ENCODE results near the gene AKR1A1.

The AKR1A1 gene

DNA sequence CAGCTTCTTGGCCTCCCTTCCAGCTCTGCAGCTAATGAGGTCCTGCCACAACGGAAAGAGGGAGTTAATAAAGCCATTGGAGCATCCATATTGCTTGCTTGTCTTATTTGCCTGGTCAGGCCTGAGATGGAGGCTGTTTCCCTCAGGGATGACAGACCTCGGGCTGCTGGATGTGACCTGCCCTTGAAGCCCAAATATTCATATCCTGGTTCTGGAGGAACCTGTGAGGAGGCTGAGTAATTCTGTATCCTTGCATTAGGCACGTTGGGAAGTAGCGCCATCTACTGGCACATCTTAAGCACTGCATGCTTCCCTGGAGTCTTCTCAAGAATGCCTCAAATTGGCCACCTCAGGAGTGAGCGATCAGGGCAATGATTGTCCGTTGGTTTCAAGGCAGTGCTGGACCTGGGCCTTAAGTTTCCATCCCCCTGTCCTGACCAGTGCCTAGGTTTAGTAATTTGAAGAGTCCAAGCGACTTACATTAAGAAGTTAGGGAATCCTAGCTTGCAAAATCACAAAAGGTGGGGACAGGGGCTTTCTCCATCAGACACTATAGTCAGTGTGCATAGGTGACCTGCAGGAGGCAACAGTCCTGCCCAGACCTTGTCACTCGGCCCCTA is 19.4 kb downstream of the AKR1A1 start:
- no peak overlapping the region for H2AFZ ChIP-seq (ENCODE audit: low read depth, low read length)
- no peak overlapping the region for H3K18ac ChIP-seq (ENCODE audit: low read depth in 1 of 2, low read length in 2 of 2)
- H2BK12ac ChIP-seq (ENCODE audit: low read length in 2 of 2) = no peak overlapping the region
- no peak overlapping the region for H2BK5ac ChIP-seq (ENCODE audit: low read depth, low read length, poor library complexity, severe bottlenecking)
- H3K9me3 ChIP-seq (ENCODE audit: control insufficient read depth, low read length) = no peaks in the 10 kb centered on the region
- no peak overlapping the region for H3K4ac ChIP-seq (ENCODE audit: low read depth in 1 of 2, low read length in 2 of 2)
- no peaks in the 10 kb centered on the region for H3K27me3 ChIP-seq (ENCODE audit: control insufficient read depth in 1 of 2, insufficient read depth in 1 of 2, low read length in 2 of 2)
- H2AK5ac ChIP-seq (ENCODE audit: low read length, severe bottlenecking) = no peak overlapping the region
- H3K27ac ChIP-seq (ENCODE audit: low read length, poor library complexity, severe bottlenecking) = no peak overlapping the region
- H3K79me1 ChIP-seq (replicated peaks; ENCODE audit: low read length, poor library complexity, severe bottlenecking) = peaks cover 19% of the 10 kb centered on the region
- no peak overlapping the region for H4K91ac ChIP-seq (ENCODE audit: low read length)
- H3K36me3 ChIP-seq (ENCODE audit: control insufficient read depth in 1 of 2, insufficient read depth in 2 of 2, low read depth in 1 of 2, low read length in 2 of 2) = peaks cover 48 to 50% of the 10 kb centered on the region in 2 experiments
- H3K9ac ChIP-seq (ENCODE audit: low read length) = no peak overlapping the region
- H2BK15ac ChIP-seq (ENCODE audit: low read depth, poor library complexity, severe bottlenecking) = no peak overlapping the region
- H3K4me3 ChIP-seq (ENCODE audit: insufficient read depth in 1 of 2, low read depth in 1 of 2, low read length in 2 of 2) = no peak overlapping the region
- H4K8ac ChIP-seq (ENCODE audit: low read length) = no peak overlapping the region
- no peak overlapping the region for H3K14ac ChIP-seq (ENCODE audit: low read length in 2 of 2)
- no peak overlapping the region for H3K4me2 ChIP-seq (ENCODE audit: low read length, poor library complexity, severe bottlenecking)
- H3K4me1 ChIP-seq (ENCODE audit: control insufficient read depth, insufficient read depth, low read depth, low read length) = no peaks in the 10 kb centered on the region
- WGBS = 30% methylated on average over 7 of the region's 8 CpGs
- H2BK120ac ChIP-seq (ENCODE audit: low read depth, low read length) = no peak overlapping the region
- peak; percentile 74 for DNase-seq
- no peak overlapping the region for H3K23ac ChIP-seq (ENCODE audit: low read length in 2 of 2)

DNA sequence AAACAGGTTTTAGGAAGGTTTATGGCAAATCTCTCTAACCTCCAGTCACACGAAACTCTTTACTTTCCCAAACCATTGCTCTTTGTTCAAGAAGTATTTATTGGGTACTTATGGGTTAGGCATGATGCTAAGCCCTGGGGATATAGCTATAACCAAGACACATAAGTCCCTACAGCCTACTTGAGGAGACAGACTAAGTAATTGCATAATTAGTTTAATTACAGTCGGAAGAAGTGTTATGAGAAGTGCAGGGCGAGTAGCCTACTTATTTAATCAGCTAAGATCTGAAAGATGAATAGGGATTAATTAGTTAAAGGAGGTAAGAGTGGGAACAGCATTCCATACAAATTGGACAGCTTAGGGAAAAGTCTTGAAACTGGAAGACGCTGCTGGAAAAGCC is 20.0 kb downstream of the AKR1A1 start:
- Histone ChIP-seq H2BK120ac (ENCODE audit: low read depth, low read length) (no peak overlapping the region), H3K9ac (ENCODE audit: low read length) (no peak overlapping the region), H3K36me3 (ENCODE audit: control insufficient read depth in 1 of 2, insufficient read depth in 2 of 2, low read depth in 1 of 2, low read length in 2 of 2) (peaks cover 48 to 50% of the 10 kb centered on the region in 2 experiments), H3K4ac (ENCODE audit: low read depth in 1 of 2, low read length in 2 of 2) (no peak overlapping the region), H3K4me2 (ENCODE audit: low read length, poor library complexity, severe bottlenecking) (no peak overlapping the region), H4K8ac (ENCODE audit: low read length) (no peak overlapping the region), H4K91ac (ENCODE audit: low read length) (no peak overlapping the region), H3K9me3 (ENCODE audit: control insufficient read depth, low read length) (no peaks in the 10 kb centered on the region), H2BK5ac (ENCODE audit: low read depth, low read length, poor library complexity, severe bottlenecking) (no peak overlapping the region), H2AFZ (ENCODE audit: low read depth, low read length) (no peak overlapping the region), H2BK12ac (ENCODE audit: low read length in 2 of 2) (no peak overlapping the region), H3K4me3 (ENCODE audit: insufficient read depth in 1 of 2, low read depth in 1 of 2, low read length in 2 of 2) (no peak overlapping the region), H3K18ac (ENCODE audit: low read depth in 1 of 2, low read length in 2 of 2) (no peak overlapping the region), H2BK15ac (ENCODE audit: low read depth, poor library complexity, severe bottlenecking) (no peak overlapping the region), H3K27ac (ENCODE audit: low read length, poor library complexity, severe bottlenecking) (no peak overlapping the region), H3K4me1 (ENCODE audit: control insufficient read depth, insufficient read depth, low read depth, low read length) (no peaks in the 10 kb centered on the region), H3K23ac (ENCODE audit: low read length in 2 of 2) (no peak overlapping the region), H2AK5ac (ENCODE audit: low read length, severe bottlenecking) (no peak overlapping the region), H3K27me3 (ENCODE audit: control insufficient read depth in 1 of 2, insufficient read depth in 1 of 2, low read length in 2 of 2) (no peaks in the 10 kb centered on the region), H3K14ac (ENCODE audit: low read length in 2 of 2) (no peak overlapping the region), H3K79me1 (replicated peaks; ENCODE audit: low read length, poor library complexity, severe bottlenecking) (peaks cover 19% of the 10 kb centered on the region)
- 89% methylated on average over 3 of the region's 4 CpGs for WGBS
- DNase-seq = no peak

DNA sequence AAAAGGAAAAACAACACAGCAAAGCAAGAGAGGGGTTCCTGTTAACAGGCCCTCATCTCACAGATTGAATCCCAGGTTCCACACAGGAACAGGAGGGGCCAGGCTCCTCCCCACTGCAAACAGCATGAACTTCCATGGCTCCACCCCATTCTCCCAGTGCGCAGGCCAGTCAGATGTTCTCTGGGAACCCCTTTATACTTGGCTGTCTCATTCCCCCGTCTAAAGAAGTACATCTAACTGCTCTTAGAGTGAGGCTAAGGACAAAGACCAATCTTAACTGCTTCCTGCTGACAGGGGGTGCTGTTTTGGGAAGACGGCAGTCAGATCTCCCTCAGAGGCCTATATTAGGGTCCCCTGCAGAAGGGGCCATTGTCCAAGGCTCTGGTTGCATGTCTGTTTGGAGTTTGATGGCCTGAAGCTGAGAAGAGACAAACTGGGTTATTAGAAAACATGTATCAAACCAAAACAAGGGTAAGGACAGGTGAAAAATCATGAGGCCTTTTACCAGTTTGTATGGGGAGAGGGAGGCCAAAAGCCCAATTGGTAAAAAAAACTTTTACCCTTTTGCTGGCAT is 22.7 kb downstream of the AKR1A1 start:
- no peak overlapping the region for H2BK5ac ChIP-seq (ENCODE audit: low read depth, low read length, poor library complexity, severe bottlenecking)
- H3K27me3 ChIP-seq (ENCODE audit: control insufficient read depth in 1 of 2, insufficient read depth in 1 of 2, low read length in 2 of 2) = no peaks in the 10 kb centered on the region
- no peak overlapping the region for H2BK120ac ChIP-seq (ENCODE audit: low read depth, low read length)
- H3K23ac ChIP-seq (ENCODE audit: low read length in 2 of 2) = no peak overlapping the region
- H3K4me3 ChIP-seq (ENCODE audit: insufficient read depth in 1 of 2, low read depth in 1 of 2, low read length in 2 of 2) = no peak overlapping the region
- H3K9ac ChIP-seq (ENCODE audit: low read length) = no peak overlapping the region
- no peak overlapping the region for H2AK5ac ChIP-seq (ENCODE audit: low read length, severe bottlenecking)
- DNase-seq = no peak
- peaks cover 26% of the 10 kb centered on the region in 2 experiments for H3K36me3 ChIP-seq (ENCODE audit: control insufficient read depth in 1 of 2, insufficient read depth in 2 of 2, low read depth in 1 of 2, low read length in 2 of 2)
- no peaks in the 10 kb centered on the region for H3K4me1 ChIP-seq (ENCODE audit: control insufficient read depth, insufficient read depth, low read depth, low read length)
- H3K27ac ChIP-seq (ENCODE audit: low read length, poor library complexity, severe bottlenecking) = no peak overlapping the region
- no peak overlapping the region for H3K18ac ChIP-seq (ENCODE audit: low read depth in 1 of 2, low read length in 2 of 2)
- no peak overlapping the region for H4K8ac ChIP-seq (ENCODE audit: low read length)
- H3K14ac ChIP-seq (ENCODE audit: low read length in 2 of 2) = no peak overlapping the region
- H3K4ac ChIP-seq (ENCODE audit: low read depth in 1 of 2, low read length in 2 of 2) = no peak overlapping the region
- H4K91ac ChIP-seq (ENCODE audit: low read length) = no peak overlapping the region
- 71% methylated on average over 2 of the region's 3 CpGs for WGBS
- H2AFZ ChIP-seq (ENCODE audit: low read depth, low read length) = no peak overlapping the region
- no peaks in the 10 kb centered on the region for H3K9me3 ChIP-seq (ENCODE audit: control insufficient read depth, low read length)
- no peak overlapping the region for H2BK15ac ChIP-seq (ENCODE audit: low read depth, poor library complexity, severe bottlenecking)
- peaks cover 3% of the 10 kb centered on the region for H3K79me1 ChIP-seq (replicated peaks; ENCODE audit: low read length, poor library complexity, severe bottlenecking)
- H3K4me2 ChIP-seq (ENCODE audit: low read length, poor library complexity, severe bottlenecking) = no peak overlapping the region
- no peak overlapping the region for H2BK12ac ChIP-seq (ENCODE audit: low read length in 2 of 2)

DNA sequence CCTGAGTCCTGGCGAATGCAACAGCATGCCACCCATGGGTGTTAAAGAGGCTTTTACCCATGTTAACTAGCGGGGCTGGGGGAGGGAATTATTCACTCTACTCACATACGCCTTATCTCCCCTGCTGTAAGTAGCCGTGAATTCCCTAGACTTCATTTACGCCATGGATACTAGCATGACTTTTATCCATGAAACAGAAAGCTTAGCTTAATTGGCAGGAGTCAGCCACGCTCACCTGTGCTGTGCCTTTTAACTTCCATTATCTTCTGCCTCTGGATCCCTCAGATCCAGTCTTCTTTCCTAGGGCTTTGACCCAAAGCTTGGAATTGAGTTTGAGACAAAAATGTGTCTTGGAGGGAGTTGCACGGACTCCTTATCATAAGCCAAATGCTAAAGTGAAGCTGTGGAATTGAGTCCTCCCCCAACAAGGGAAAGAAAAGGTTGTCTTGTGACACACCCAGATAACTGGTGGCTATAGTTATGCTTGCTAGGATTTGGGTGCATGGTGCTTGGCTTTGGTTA is 23.5 kb downstream of the AKR1A1 start:
- H3K79me1 ChIP-seq (replicated peaks; ENCODE audit: low read length, poor library complexity, severe bottlenecking) = peaks cover 3% of the 10 kb centered on the region
- WGBS = 97% methylated on average over 6 of the region's 7 CpGs

More for the DNA sequence above, 23.5 kb downstream of the AKR1A1 start:
- Histone ChIP-seq H3K9me3 (ENCODE audit: control insufficient read depth, low read length) (no peaks in the 10 kb centered on the region), H2BK12ac (ENCODE audit: low read length in 2 of 2) (no peak overlapping the region), H3K18ac (ENCODE audit: low read depth in 1 of 2, low read length in 2 of 2) (no peak overlapping the region), H2BK15ac (ENCODE audit: low read depth, poor library complexity, severe bottlenecking) (no peak overlapping the region), H3K27me3 (ENCODE audit: control insufficient read depth in 1 of 2, insufficient read depth in 1 of 2, low read length in 2 of 2) (no peaks in the 10 kb centered on the region), H3K4me3 (ENCODE audit: insufficient read depth in 1 of 2, low read depth in 1 of 2, low read length in 2 of 2) (no peak overlapping the region), H2AFZ (ENCODE audit: low read depth, low read length) (no peak overlapping the region), H2BK5ac (ENCODE audit: low read depth, low read length, poor library complexity, severe bottlenecking) (no peak overlapping the region), H3K36me3 (ENCODE audit: control insufficient read depth in 1 of 2, insufficient read depth in 2 of 2, low read depth in 1 of 2, low read length in 2 of 2) (peaks cover 17 to 18% of the 10 kb centered on the region in 2 experiments), H2AK5ac (ENCODE audit: low read length, severe bottlenecking) (no peak overlapping the region), H3K4me2 (ENCODE audit: low read length, poor library complexity, severe bottlenecking) (no peak overlapping the region), H4K8ac (ENCODE audit: low read length) (no peak overlapping the region), H2BK120ac (ENCODE audit: low read depth, low read length) (no peak overlapping the region), H4K91ac (ENCODE audit: low read length) (no peak overlapping the region), H3K23ac (ENCODE audit: low read length in 2 of 2) (no peak overlapping the region), H3K4me1 (ENCODE audit: control insufficient read depth, insufficient read depth, low read depth, low read length) (no peaks in the 10 kb centered on the region), H3K4ac (ENCODE audit: low read depth in 1 of 2, low read length in 2 of 2) (no peak overlapping the region), H3K9ac (ENCODE audit: low read length) (no peak overlapping the region), H3K14ac (ENCODE audit: low read length in 2 of 2) (no peak overlapping the region), H3K27ac (ENCODE audit: low read length, poor library complexity, severe bottlenecking) (no peak overlapping the region)
- no peak for DNase-seq
